Measurements from ENCODE around the gene PEX3.

GRCh38 chr6:143468026-143468425 lies 17.4 kb downstream of the PEX3 start:
- TF ChIP-seq CTCF (IDR thresholded peaks at IDR 0.05; ENCODE audit: low read length) (no peak), EZH2 (optimal IDR thresholded peaks at IDR 0.05; ENCODE audit: low read depth, low read length) (no peak), EZH2phosphoT487 (IDR thresholded peaks at IDR 0.05; ENCODE audit: low read length) (no peak)

All from MM.1S (cell line).